Gastrocnemius medialis (tissue), 4 donors: Measurements from ENCODE around the gene PARD6A. TPM values are rescaled to one million over a fixed set of nuclear protein-coding genes. Genes with fewer than 3 reads are reported as not detected.
A peak's percentile ranks its signal among the peaks of the same experiment; 100 is the strongest.
"Not testable (repeated sequence)": the region's sequence is repeated elsewhere in the genome, so short reads cannot be mapped to it uniquely, and the experiment has no call there.

Source experiments
- ATAC-seq, 2 donors: fragments of 150-250 bp; one replicate each; pipeline ENCODE4 v1.9.1; 2016
- DNase-seq, 2 donors: peaks; one replicate each; pipeline ENCODE4 v3.0.0-alpha.2; 2019
- H3K27ac ChIP-seq, 4 donors: fragments of 200-600 bp; sonication (generic); 1 replicate in 1 of 4; 2 replicates in 3 of 4; pipeline ENCODE4 v1.5.1; 2016 to 2018; ENCODE audit warnings: mild to moderate bottlenecking in 2 of 4, moderate library complexity in 1 of 4
- H3K27me3 ChIP-seq, 3 donors: fragments of 200-600 bp; sonication (generic) in 2 of 3; 1 replicate in 1 of 3; 2 replicates in 2 of 3; pipeline versions ENCODE4 v1.5.1 to v1.6.0; 2016 to 2019; ENCODE audit warnings: mild to moderate bottlenecking in 1 of 3, moderate library complexity in 1 of 3
- H3K36me3 ChIP-seq, 2 donors: fragments of 200-600 bp; sonication (generic) in 1 of 2; one replicate each; pipeline ENCODE4 v1.5.1; 2017 to 2018
- H3K4me1 ChIP-seq, 2 donors: fragments of 200-600 bp; sonication (generic) in 1 of 2; one replicate each; pipeline ENCODE4 v1.5.1; 2016 to 2017; ENCODE audit warnings: mild to moderate bottlenecking in 2 of 2
- H3K4me3 ChIP-seq, 4 donors: fragments of 200-600 bp; sonication (generic) in 3 of 4; 1 replicate in 1 of 4; 2 replicates in 3 of 4; pipeline ENCODE4 v1.5.1; 2016 to 2019; ENCODE audit warnings: mild to moderate bottlenecking in 2 of 4
- H3K9me3 ChIP-seq, 3 donors: fragments of 200-600 bp; sonication (generic) in 2 of 3; 1 replicate in 1 of 3; 2 replicates in 2 of 3; pipeline ENCODE4 v1.5.1; 2016 to 2019
- CTCF ChIP-seq, 5 experiments: fragments of 450-650 bp in 3 of 5; fragments of 200-600 bp in 2 of 5; sonication (generic) in 2 of 5; IDR thresholded peaks in 4 of 5; conservative IDR thresholded peaks in 1 of 5; 1 replicate in 4 of 5; 2 replicates in 1 of 5; pipeline ENCODE4 v1.5.1; 2016 to 2019; ENCODE audit warnings: antibody characterized with exemption in 5 of 5, mild to moderate bottlenecking in 3 of 5, moderate library complexity in 3 of 5
- POLR2A ChIP-seq, 2 donors: fragments of 450-650 bp; IDR thresholded peaks; one replicate each; pipeline ENCODE4 v1.6.1; 2017; ENCODE audit warnings: antibody characterized with exemption in 2 of 2, mild to moderate bottlenecking in 2 of 2, moderate library complexity in 2 of 2
- in situ Hi-C, 4 donors: fragments of 200-750 bp; cut with MboI; loops; one replicate each; pipeline versions ENCODE4 v1.15.0 to v1.8.0; 2017; ENCODE audit warnings: low sequenced_read_pairs in 4 of 4
- intact Hi-C: fragments of 100-400 bp; cut with DNase I; formaldehyde crosslinking; loops from one replicate; pipeline ENCODE4 v1.15.1; 2023; ENCODE audit warnings: low total_unique reads
- total RNA-seq, 4 donors: library from RNA; depleted of rRNA; stranded (reverse); fragments of >200 nt; gene quantifications; one replicate each; pipeline versions ENCODE4 v1.1.0 to v1.2.3, GENCODE V29; 2016

The PARD6A gene
- total RNA-seq, 4 donors from 2014 or later: 2.7 to 17.3 (median 12.5) TPM

- no peak overlapping the region for H3K4me3 ChIP-seq
- DNase-seq (no peak), ATAC-seq (no peak)
- TF ChIP-seq POLR2A (IDR thresholded peaks at IDR 0.05) (no peak), CTCF (IDR thresholded peaks at IDR 0.05 in 4 of 5, conservative IDR thresholded peaks at IDR 0.05 in 1 of 5) (no peak)
- no peak overlapping the region for H3K27ac ChIP-seq
- peaks cover 0 to 9% of the 10 kb centered on the region in 2 donors for H3K4me1 ChIP-seq
- intact Hi-C loops (loop anchor here (10.0 kb wide), 1 partner anchor 245 kb away; no protein-coding TSS in a partner anchor), in situ Hi-C loops (loop anchor here in 1 of 4 donors (25.0 kb wide), 1 partner anchor 357 kb away; no protein-coding TSS in a partner anchor)
- H3K9me3 ChIP-seq: no peaks in the 10 kb centered on the region
- H3K27me3 ChIP-seq: no peaks in the 10 kb centered on the region
- H3K36me3 ChIP-seq: peaks cover 0 to 8% of the 10 kb centered on the region in 2 donors
Measured at GRCh38 chr16:67679935-67680897, 19.5 kb downstream of the PARD6A start.

- no peaks in the 10 kb centered on the region for H3K27me3 ChIP-seq
- H3K4me3 ChIP-seq: no peak overlapping the region
- ATAC-seq (no peak), DNase-seq (no peak)
- H3K9me3 ChIP-seq: no peaks in the 10 kb centered on the region
- no peak overlapping the region for H3K27ac ChIP-seq
- H3K36me3 ChIP-seq: peaks cover 0 to 11% of the 10 kb centered on the region in 2 donors
- intact Hi-C loops (no loop called here), in situ Hi-C loops (loop anchor here in 1 of 4 donors (25.0 kb wide), 1 partner anchor 354 kb away; no protein-coding TSS in a partner anchor)
- TF ChIP-seq CTCF (IDR thresholded peaks at IDR 0.05 in 4 of 5, conservative IDR thresholded peaks at IDR 0.05 in 1 of 5): no peak
- no peak for TF ChIP-seq POLR2A (IDR thresholded peaks at IDR 0.05)
- peaks cover 0 to 6% of the 10 kb centered on the region in 2 donors for H3K4me1 ChIP-seq
Measured at GRCh38 chr16:67683767-67684166, 23.0 kb downstream of the PARD6A start.

GRCh38 chr16:67685388-67686112 is 24.8 kb downstream of the PARD6A start:
- DNase-seq (no peak), ATAC-seq (no peak)
- in situ Hi-C loops (loop anchor here in 1 of 4 donors (25.0 kb wide), 1 partner anchor 352 kb away; no protein-coding TSS in a partner anchor), intact Hi-C loops (no loop called here)
- Histone ChIP-seq H3K4me3 (no peak overlapping the region), H3K36me3 (peaks cover 0 to 11% of the 10 kb centered on the region in 2 donors), H3K27me3 (no peaks in the 10 kb centered on the region), H3K27ac (peak overlapping the region; percentile 18 to 49 (median 34)), H3K4me1 (peaks cover 0 to 5% of the 10 kb centered on the region in 2 donors), H3K9me3 (no peaks in the 10 kb centered on the region)
- no peak for TF ChIP-seq POLR2A (IDR thresholded peaks at IDR 0.05)
- no peak for TF ChIP-seq CTCF (IDR thresholded peaks at IDR 0.05 in 4 of 5, conservative IDR thresholded peaks at IDR 0.05 in 1 of 5)

GRCh38 chr16:67693517-67694285 is 32.9 kb downstream of the PARD6A start:
- DNase-seq, H3K4me1 ChIP-seq, H3K9me3 ChIP-seq, H3K36me3 ChIP-seq, H3K4me3 ChIP-seq, intact Hi-C loops, H3K27me3 ChIP-seq, H3K27ac ChIP-seq, ATAC-seq: not testable (repeated sequence)
- in situ Hi-C loops: loop anchor here in 1 of 4 donors (25.0 kb wide), 1 partner anchor 344 kb away; no protein-coding TSS in a partner anchor
